ENCODE measurements around the gene BMP7. TPM values are rescaled to one million over a fixed set of nuclear protein-coding genes. Genes with fewer than 3 reads are reported as not detected.

Gene BMP7
- total and polyA plus RNA-seq, 2 of the 13 experiments (the other 11 are each of a cell fraction or from before 2014, with no cell fraction given) = not detected

GRCh38 chr20:57250607-57251343 lies 15.7 kb downstream of the BMP7 start (continued):
- TF ChIP-seq ZNF329 (CRISPR knock-in tag; IDR thresholded peaks at IDR 0.05; ENCODE audit: low read depth) = no peak
- no peak for TF ChIP-seq ZNF343 (CRISPR knock-in tag; IDR thresholded peaks at IDR 0.05)
- no peak for TF ChIP-seq SUZ12 (IDR thresholded peaks at IDR 0.05; ENCODE audit: low read depth, low read length)
- TF ChIP-seq CREBL2 (CRISPR knock-in tag; IDR thresholded peaks at IDR 0.05; ENCODE audit: borderline replicate concordance) = no peak
- no peak for TF ChIP-seq ZNF619 (CRISPR knock-in tag; IDR thresholded peaks at IDR 0.05)
- no peak for TF ChIP-seq ZNF451 (CRISPR knock-in tag; IDR thresholded peaks at IDR 0.05)

- ATAC-seq (no peak), DNase-seq (ENCODE audit: low spot score) (no peak), FAIRE-seq (no peak)
- Histone ChIP-seq H4K20me1 (ENCODE audit: insufficient read depth, low read length) (no peaks in the 10 kb centered on the region), H3K9me3 (ENCODE audit: low read length) (no peaks in the 10 kb centered on the region), H3K4me2 (ENCODE audit: low read depth, low read length) (no peak overlapping the region), H3K9ac (ENCODE audit: insufficient read depth, low read depth, low read length) (no peak overlapping the region), H2AFZ (ENCODE audit: low read length) (no peak overlapping the region), H3K27me3 (ENCODE audit: control insufficient read depth in 1 of 2, insufficient read depth in 2 of 2, low read length in 2 of 2) (peaks cover 5 to 38% of the 10 kb centered on the region in 2 experiments; a peak in 4 of 5 replicates), H3K4me1 (ENCODE audit: insufficient read depth, low read length) (no peaks in the 10 kb centered on the region), H3K36me3 (replicated peaks in 1 of 2; ENCODE audit: control insufficient read depth in 1 of 2, insufficient read depth in 2 of 2, low read length in 2 of 2) (no peaks in the 10 kb centered on the region), H3K27ac (ENCODE audit: extremely low read length, insufficient read depth, low read length) (no peak overlapping the region), H3K4me3 (replicated peaks in 1 of 3; ENCODE audit: insufficient read depth in 1 of 3, low read depth in 2 of 3, low read length in 3 of 3) (no peak overlapping the region), H3K79me2 (ENCODE audit: insufficient read depth, low read length) (no peaks in the 10 kb centered on the region)
- ChIA-PET POLR2A (no interaction called here), CTCF (ENCODE audit: low intra/inter-chr PET ratio, low total read pairs) (no interaction called here)
- no TSS peak for BruUV-seq (replicated peaks)
- intact Hi-C loops (cut with micrococcal nuclease; ENCODE audit: unreplicated experiment) = loop anchor here (10.0 kb wide), 1 partner anchor 95 kb away; no protein-coding TSS in a partner anchor
- in situ Hi-C loops (cut with HindIII; ENCODE audit: extremely low pct_ligation_motif_present, low pct_unique_long_range_greater_than_20kb) = no loop called here
- WGBS (ENCODE audit: low lambda C conversion rate) = 0% methylated on average over 3 of the region's 3 CpGs
- TF ChIP-seq ZNF619 (CRISPR knock-in tag; IDR thresholded peaks at IDR 0.05) = no peak
- no peak for TF ChIP-seq ZNF737 (CRISPR knock-in tag; IDR thresholded peaks at IDR 0.05; ENCODE audit: borderline replicate concordance)
- no peak for TF ChIP-seq MXD1 (CRISPR knock-in tag; IDR thresholded peaks at IDR 0.05)
- no peak for TF ChIP-seq SRF (IDR thresholded peaks at IDR 0.05; ENCODE audit: low read depth, low read length)
- TF ChIP-seq AKNA (CRISPR knock-in tag; IDR thresholded peaks at IDR 0.05; ENCODE audit: borderline replicate concordance) = no peak
- no peak for TF ChIP-seq ZNF274 (CRISPR knock-in tag; IDR thresholded peaks at IDR 0.05)
- TF ChIP-seq ZBTB34 (CRISPR knock-in tag; IDR thresholded peaks at IDR 0.05) = no peak
- TF ChIP-seq NR2F1 (CRISPR knock-in tag; IDR thresholded peaks at IDR 0.05) = no peak
- TF ChIP-seq PLSCR1 (CRISPR knock-in tag; IDR thresholded peaks at IDR 0.05; ENCODE audit: borderline replicate concordance) = no peak
- TF ChIP-seq NR2F2 (IDR thresholded peaks at IDR 0.05; ENCODE audit: borderline replicate concordance, low read depth) = no peak
These were observed 16.7 kb downstream of the BMP7 start for GRCh38 chr20:57249772-57250171.
